Globus pallidus (tissue), 1 donor: ENCODE data around the gene MAVS.
"Not testable (repeated sequence)": the region's sequence is repeated elsewhere in the genome, so short reads cannot be mapped to it uniquely, and the experiment has no call there.

Source experiments
- DNase-seq: peaks from one replicate; pipeline ENCODE4 v3.0.0-alpha.2; 2015; ENCODE audit warnings: low spot score

The MAVS gene

DNA sequence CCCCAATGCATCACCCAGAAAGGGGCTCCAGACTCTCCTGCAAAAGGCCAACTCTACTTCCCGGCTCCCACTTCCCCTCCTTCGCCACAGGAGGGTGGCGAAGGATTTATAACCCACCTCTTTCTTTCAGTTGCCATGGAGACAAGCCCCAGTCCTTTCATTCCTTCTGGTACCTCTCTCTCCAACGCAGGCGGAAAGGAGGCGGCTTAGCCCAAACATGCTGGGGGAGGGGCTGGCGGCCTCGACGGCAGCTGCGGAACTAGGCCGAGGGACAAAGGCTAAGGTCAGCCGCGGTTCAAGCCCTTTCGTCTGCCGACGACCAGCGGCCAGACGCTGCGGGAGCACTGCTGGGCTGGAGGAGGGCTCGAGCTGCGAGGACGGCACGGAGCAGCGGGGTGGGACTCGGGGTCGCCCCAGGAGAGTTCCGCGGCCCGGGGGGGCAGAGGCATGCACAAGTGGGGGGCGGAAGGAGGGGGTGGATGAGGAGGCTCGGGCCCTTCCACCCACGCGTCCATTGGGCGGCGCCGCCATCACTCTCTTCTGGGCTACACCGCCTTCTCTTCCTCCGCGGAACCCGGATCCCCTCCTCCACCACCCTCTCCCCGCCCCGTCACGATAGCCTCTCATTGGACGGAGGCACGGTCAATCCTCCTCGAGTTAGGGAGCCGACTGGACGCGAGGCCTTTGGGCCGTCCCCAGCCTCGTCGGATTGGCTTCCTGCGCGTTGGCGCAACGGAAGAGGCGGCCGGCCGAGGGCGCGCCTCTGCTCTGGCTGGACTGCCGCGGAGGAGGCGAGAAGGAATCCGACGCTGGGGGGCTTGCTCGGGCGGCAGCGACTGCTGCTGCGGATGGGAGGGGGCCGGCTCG, 42.2 kb downstream of the MAVS start, which contains the start of gene PANK2:
TSS of gene PANK2 (plus strand) at position 766 of the 867 bp plus-strand sequence.
- DNase-seq = peak; percentile 99

DNA sequence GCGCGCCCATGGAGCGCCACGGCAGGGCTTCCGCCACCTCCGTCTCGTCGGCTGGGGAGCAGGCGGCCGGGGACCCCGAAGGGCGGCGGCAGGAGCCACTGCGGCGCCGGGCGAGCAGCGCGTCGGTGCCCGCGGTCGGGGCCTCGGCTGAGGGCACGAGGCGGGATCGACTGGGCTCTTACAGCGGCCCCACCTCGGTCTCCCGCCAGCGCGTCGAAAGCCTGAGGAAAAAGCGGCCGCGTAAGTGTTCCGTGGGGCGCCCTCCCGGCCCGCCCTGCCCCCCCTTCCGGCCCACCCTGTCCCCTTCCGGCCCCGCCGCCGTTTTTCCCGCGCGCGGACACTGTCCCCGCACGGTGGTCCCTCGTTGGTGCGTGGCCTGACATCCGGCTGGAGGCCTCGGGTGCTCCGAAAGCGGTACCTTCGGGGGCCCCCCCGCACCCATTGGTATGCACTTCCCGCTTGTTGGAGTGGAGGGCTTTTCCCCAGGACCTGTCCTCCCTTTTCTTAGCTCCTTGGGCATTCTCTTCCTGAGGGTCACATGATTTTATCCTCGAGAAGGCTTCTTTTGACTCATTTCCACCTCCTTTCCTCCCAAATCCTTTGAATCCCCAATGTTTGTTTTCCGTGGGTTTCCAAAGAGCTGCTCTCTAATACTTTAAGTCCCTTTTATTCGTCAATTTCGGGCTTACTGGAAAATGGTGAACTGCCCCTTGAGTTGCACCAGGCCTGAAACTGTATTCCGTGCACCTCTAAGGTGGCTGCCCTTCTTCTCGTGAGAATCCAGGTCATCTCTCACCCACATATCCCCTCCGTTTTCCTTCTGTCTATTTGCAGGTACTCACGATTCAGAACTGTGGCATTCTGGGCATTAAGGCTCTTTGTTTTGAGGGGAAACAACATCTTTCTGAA, 43.1 kb downstream of the MAVS start:
- no peak for DNase-seq

DNA sequence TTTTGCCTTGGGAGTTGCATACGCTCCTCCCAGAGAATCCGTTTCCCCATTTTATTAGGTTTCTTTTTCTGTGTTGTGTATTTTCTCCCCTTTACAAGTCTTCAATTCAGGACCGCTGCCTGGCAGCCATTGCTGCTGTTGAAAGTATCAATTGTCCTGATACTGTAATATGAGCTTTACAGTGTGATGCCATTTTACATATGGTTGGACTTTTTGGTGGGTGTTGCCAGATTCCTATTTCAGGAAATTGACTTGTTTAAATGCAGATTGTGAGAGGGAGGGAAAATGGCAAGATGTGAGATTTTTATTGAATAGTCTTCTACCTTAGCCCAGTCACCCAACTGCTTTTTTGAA, 43.7 kb downstream of the MAVS start:
- DNase-seq = no peak

DNA sequence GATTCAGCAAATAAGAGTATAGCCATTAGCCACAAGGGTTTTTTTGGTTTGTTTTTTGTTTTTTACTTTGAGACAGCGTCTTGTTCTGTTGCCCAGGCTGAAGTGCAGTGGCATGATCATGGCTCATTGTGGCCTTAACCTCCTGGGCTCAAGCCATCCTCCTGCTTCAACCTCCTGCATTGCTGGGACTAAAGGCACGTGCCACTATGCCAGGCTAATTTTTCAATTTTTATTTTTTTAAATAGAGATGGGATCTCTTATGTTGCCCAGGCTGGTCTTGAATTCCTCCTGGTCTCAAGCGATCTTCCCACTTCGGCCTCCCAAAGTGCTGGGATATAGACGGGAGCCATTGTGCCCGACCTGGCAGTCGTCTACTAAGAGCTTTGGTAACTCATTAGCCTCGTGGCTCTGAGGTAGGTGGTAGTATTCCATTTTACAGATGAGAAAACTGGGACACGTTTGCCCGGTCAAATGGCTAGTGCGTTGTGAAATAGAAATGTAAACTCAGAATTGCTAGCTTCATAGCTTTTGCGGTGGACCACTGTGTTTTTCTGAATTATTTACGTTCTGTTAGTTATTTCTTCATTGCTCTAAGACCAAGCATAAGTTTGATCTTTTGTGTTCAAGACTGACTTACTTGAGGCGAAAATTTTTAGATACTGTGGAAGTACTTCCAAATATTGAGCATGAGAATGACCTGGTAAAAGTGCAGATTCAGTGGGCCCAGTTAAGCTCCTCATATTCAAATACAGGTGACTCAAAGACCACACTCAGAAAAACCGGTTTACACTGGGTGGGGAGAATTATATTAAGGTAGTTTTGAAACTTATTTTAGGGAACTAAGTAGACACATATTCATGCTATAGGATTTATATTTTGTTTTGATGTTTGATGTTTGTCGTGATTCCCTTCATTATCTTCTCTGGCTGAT, 44.6 kb downstream of the MAVS start:
- DNase-seq = no peak

DNA sequence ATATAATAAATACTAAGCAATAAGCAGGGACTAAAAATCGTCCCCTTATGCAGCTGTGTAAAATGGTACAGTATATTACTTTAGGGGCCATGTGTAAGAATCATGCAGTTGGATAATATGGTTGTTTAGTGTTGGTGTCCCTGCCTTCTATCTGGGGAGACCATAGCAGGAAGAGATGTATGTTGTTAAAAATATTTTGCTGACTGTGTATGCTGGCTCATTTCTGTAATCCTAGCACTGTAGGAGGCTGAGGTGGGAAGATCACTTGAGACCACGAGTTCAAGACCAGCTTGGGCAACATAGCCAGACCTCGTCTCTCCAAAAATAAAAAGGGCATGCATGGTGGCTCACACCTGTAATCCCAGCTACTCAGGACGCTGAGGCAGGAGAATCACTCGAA, 48.2 kb downstream of the MAVS start:
- DNase-seq = no peak

DNA sequence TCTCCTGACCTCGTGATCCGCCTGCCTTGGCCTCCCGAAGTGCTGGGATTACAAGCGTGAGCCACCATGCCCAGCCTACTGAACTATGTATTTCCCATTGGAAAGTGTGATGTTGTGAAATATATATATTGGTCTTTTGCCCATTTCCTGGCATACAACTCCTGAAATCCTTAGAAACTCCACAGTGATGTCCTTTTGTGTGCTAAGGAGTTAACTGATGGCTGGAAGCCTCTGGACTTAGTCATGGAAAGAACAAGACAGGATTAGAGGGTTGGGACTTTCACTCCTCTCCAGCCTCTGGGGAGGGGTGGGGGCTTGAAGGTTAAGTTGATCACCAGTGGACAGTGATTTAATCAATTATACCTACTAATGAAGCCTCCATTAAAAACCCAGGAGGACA, 49.7 kb downstream of the MAVS start:
- DNase-seq = no peak

DNA sequence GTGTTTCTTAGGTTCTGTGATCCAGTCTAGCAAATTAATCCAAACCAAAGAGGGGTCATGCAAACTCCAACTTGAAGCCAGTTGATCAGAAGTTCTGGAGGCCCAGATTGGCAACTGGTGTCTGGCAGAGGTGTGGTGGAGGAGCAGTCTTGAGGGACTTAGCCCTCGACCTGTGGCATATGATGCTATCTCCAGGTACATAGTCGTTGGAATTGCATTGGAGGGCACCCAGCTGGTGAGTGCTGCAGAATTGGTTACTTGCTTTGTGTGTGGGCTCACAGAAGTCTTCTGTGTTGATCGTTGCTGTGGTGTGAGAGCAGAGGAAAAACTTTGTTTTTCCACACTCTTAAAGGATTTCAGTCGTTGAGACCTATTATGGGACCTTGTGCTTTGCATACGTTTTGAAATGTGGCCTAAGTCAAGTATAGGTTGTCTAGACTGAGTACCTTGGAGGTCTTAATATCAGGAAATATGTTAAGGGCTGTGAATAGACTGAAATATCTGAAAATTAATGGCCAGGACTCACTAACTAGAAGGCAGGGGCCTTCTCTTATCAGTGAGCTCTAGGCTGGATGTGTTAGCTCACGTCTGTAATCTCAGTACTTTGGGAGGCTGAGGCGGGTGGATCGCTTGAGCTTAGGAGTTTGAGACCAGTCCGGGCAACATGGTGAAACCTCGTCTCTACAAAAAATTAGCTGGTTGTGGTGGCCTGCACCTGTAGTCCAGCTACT, 50.4 kb downstream of the MAVS start:
- no peak for DNase-seq

DNA sequence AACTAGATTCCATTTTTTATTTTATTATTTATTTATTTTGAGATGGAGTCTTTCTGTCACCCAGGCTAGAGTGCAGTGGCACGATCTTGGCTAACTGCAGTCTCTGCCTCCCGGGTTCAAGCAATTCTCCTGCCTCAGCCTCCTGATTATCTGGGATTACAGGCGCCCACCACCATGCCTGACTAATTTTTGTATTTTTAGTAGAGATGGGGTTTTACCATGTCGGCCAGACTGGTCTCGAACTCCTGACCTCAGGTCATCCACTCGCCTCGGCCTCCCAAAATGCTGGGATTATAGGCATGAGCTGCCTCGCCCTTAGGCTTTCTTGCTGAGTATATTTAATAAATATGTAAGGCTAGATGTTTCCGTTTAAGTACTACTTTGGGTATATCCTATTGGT, 51.5 kb downstream of the MAVS start:
- not testable (repeated sequence) for DNase-seq

DNA sequence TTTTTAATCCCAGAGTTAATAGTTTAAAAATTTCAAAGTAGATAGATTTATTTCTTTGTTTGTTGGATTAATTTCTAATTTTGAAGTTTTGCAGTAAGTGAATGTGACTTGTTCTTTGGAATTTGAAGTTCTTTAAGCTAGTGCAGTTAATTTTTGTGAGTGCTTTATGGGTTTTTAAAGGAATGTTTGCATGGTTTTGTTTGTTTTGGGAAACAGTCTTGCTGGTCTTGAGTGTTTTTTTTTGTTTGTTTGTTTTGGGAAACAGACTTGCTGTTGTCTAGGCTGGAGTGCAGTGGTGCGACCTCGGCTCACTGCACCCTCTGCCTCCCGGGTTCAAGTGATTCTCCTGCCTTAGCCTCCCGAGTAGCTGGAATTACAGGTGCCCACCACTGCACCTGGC, 52.0 kb downstream of the MAVS start:
- no peak for DNase-seq

DNA sequence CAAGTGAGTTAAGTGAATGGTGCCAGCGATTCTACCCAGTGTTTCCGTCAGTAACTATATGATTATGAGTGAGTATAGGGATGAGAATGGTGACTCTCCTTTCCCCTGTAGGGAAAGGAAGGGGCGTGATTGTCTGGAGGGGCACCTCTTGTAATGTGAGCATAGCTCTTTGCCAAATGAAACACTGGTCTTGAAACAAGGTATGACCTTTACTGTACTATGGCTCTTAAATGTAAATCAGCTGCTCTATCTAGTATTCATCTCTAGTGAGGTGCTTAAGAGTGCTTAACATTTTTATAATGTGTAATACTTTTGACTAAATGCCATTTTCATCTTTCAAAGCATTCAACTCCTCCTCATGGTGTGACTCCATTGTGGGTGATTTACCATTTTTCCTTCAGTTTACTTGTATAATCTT, 53.6 kb downstream of the MAVS start:
- DNase-seq = no peak

DNA sequence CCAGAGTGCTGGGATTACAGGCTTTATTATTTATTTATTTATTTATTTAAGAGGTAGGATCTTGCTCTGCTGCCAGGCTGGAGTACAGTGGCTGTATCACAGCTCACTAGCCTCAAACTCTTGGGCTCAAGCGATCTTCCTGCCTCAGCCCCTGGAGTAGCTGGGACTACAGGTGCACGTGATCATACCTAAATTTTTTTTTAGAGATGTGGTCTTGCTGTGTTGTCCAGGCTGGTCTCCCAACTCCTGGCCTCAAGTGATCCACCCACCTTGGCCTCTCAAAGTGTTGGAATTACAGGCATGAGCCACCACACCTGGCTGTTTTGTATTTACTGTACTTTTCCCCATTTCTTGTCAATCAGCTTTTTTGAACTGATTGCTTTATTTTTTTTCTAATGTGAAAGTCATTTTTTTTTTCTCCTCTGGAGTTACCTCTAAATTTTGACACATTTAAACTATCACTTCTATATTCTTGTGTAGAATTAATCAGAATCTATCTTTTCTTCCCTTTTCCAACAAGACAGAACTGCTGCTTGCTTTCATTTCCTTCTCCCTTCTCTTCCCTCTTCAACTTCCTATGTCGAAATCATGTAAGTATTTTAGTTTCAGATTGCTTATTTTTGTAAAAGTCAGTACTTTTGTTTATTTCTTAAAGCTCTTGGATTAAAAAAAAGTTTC, 54.5 kb downstream of the MAVS start:
- no peak for DNase-seq

DNA sequence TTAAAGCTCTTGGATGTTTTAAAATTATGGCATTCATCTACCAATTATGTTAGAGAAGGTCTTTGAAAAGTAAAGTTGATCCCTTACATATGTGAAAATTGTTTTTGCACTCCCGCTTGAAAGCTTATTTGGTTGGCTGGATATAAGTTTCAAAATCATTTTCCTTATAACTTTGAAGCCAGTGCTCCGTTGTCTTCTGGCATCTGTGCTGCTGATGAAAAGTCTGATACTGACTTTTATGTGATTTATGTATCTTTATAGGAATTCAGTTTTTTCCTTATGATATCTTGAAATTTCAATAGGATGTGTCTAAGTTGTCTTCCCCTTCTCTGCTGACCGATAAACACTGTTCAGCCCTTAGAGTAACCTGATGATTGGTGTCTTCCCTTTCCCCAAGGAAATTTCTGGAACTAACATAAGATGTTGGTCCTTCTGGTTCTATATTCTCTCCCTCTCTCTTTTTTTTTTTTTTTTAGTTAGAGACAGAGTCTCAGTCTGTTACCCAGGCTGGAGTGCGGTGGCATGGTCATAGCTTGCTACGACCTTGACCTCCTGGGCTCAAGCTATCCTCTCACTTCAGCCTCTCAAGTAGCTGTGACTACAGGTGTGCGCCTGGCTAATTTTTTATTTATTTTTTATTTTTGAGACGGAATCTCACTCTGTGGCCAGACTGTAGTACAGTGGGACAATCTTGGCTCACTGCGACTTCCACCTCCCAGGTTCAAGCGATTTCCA, 55.2 kb downstream of the MAVS start:
- DNase-seq = no peak

DNA sequence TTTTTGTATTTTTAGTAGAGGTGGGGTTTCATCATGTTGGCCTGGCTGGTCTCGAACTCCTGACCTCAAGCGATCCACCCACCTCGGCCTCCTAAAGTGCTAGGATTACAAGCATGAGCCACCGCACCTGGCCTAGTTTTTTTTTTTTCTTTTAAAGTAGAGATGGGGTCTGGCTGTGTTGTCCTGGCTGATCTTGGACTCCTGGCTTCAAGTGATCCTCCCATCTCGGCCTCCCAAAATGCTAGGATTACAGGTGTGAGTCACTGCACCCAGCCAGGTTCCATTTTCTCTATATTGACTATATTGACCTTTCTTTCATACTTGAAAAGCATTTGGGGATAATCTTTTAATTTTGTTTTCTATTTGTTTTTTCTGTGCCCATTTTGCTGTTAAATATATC, 55.8 kb downstream of the MAVS start:
- DNase-seq = no peak

DNA sequence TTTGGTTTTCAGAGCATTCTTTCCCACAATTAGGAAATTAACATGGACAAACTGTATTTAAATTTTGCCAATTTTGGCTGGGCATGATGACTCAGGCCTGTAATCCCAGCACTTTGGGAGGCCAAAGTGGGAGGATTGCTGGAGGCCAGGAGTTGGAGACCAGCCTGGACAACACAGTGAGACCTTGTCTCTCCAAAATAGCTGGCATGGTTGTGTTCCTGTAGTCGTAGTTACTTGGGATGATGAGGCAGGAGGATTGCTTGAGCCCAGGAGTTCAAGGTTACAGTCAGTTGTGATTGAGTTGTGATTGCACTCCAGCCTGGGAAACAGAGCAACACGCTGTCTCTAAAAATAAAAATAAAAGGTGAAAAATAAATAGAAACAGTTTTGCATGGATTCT, 57.6 kb downstream of the MAVS start:
- no peak for DNase-seq

DNA sequence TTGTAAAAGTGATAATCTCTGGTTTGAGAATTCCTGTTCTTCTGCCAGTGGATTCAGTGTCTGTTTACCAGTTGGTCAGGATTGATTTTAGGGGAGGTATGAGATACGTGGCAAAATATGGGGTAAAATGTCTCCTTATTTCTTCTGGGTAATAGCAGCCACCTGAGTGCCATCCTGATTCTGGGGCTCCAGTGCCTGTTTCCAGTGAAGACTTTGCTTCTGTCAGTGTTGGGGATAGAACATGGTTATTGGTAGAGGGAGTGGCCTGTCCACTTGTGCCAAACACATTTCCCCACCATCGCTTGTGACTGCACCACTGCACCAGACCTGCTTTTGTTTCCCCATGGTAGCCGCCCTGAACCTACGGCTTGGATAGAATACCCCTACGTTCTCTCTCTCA, 58.2 kb downstream of the MAVS start:
- no peak for DNase-seq

DNA sequence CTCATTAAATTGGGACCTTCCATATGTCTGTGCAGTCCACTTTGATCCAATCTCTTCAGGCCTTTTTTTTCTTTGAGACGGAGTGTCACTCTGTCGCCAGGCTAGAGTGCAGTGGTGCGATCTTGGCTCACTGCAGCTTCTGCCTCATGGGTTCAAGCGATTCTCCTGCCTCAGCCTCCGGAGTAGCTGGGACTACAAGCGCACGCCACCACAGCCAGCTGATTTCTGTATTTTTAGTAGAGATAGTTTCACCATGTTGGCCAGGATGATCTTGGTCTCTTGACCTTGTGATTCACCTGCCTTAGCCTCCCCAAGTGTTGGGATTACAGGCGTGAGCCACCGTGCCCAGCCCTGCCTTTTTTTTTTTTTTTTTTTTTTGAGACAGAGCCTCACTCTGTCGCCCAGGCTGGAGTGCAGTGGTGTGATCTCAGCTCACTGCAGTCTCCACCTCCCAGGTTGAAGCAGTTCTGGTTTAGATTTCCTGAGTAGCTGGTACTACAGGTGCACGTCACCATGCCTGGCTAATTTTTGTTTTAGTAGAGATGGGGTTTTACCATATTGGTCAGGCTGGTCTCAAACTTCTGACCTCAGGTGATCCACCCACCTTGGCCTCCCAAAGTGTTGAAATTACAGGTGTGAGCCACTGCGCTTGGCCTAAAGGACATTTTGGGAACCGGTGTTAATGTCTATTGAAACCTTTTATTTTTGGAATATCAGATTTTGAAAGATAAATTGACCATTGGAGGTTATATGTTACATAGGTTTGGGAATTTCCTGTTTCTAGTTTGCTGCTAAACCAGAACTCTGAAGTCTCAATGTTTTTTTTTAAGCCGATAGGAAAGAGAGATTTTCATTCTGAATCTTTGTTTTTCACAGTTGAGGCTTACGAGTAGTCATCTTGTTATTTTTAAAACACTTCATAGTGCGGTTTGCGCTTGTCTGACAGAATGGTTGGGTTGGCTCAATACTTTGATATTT, 60.4 kb downstream of the MAVS start:
- DNase-seq = not testable (repeated sequence)

DNA sequence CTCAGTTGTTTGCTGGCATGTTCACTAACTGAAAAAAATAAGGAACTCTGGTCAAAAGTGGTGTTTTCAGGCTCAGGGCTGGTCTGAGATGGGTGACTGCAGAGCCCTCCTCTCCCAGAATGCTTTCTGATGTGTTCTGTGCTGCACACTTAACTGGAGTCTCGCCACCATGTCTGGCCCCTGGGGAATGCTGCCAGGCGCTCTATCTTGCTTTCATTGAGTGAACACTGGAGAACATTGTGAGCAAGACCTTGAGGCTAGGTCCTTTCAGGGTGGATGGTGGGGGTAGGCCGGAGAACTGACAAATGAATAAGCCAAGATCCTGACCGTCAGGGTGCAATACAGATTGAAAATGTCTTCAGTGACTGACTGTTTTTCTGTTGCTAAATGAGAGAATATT, 62.0 kb downstream of the MAVS start:
- no peak for DNase-seq

DNA sequence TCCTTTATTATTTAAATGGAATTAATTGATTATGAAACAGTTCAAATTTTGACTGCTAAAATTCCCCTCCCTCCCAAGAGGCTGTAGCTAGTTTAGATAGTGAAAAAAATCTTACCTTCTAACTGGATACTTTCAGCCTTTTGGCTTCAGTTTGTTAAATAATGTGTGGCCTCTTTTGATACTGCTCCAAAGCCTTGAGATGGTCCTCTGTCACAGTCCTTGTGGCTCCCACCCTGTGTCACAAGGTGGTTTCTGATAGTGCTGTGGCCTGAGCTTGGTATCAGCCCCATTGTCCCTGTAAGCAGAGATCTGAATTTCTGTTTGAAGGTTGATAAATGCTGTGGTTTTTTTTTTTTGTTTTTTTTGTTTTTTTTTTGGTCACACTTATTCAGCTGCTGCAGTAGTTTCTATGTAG, 63.3 kb downstream of the MAVS start:
- no peak for DNase-seq

DNA sequence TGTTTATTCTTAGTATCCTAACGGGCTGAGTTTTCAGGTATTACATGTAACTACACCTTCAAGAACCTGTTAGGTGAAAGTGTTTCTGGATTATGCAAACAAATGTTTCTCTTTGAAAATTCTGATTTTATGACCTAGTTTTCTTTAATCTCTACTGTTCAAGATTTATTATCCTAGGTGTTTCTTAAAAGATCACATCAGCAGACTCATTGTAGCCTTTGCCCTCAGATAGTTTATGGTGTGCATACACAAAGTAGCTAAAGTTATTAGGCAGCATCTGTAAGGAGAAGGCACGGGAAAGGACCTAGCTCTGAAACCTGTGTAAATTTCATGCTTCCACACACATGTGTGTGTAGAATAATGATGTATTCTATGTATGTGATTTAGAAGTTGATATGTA, 64.2 kb downstream of the MAVS start:
- DNase-seq = no peak
